OCI-LY7 (cell line): ENCODE measurements around the gene TGFBR3. TPM values are rescaled to one million over a fixed set of nuclear protein-coding genes. Genes with fewer than 3 reads are reported as not detected.

Source experiments
- BruUV-seq: library from RNA; stranded (reverse); fragments of 400-500 nt; replicated peaks from 2 replicates; lab custom pipeline; 2021; lab: Mats Ljungman, UMichigan
- CTCF ChIA-PET: fragments of 300-600 bp; sonication (Branson Sonifier 250); formaldehyde crosslinking; loops from one replicate; lab custom pipeline; 2022; ENCODE audit warnings: antibody characterized with exemption; ENCODE audit not compliant: unreplicated experiment; lab: Charles Lee
- POLR2A ChIA-PET: fragments of 300-600 bp; sonication (Branson Sonifier 250); formaldehyde crosslinking; loops from one replicate; lab custom pipeline; 2022; ENCODE audit warnings: antibody characterized with exemption; lab: Charles Lee
- DNase-seq: peaks from one replicate; pipeline ENCODE4 v3.0.0-alpha.2; 2015; ENCODE audit warnings: low spot score
- H2AFZ ChIP-seq: fragments of 200-600 bp; sonication (generic), shearing (Covaris generic); 2 replicates; pipeline ENCODE4 v1.6.1; 2014; ENCODE audit warnings: mild to moderate bottlenecking, antibody characterized with exemption, low read length, moderate library complexity
- H3K27ac ChIP-seq: fragments of 200-600 bp; sonication (generic); 2 replicates; pipeline ENCODE4 v1.5.1; 2014; ENCODE audit warnings: mixed run types, low read depth, mild to moderate bottlenecking, moderate library complexity, low read length, inconsistent platforms; ENCODE audit not compliant: poor library complexity, severe bottlenecking
- H3K36me3 ChIP-seq: fragments of 200-600 bp; sonication (generic); 2 replicates; pipeline ENCODE4 v1.6.1; 2014; ENCODE audit warnings: mild to moderate bottlenecking, antibody characterized with exemption, low read length, moderate library complexity, mixed read lengths; ENCODE audit not compliant: insufficient read depth
- H3K4me1 ChIP-seq: fragments of 200-600 bp; sonication (generic); 2 replicates; pipeline ENCODE4 v1.5.1; 2014; ENCODE audit warnings: mild to moderate bottlenecking, low read length; ENCODE audit not compliant: insufficient read depth, poor library complexity, severe bottlenecking
- H3K4me2 ChIP-seq: fragments of 200-600 bp; sonication (generic); 2 replicates; pipeline ENCODE4 v1.6.1; 2014; ENCODE audit warnings: mild to moderate bottlenecking, low read length
- H3K4me3 ChIP-seq: fragments of 200-600 bp; sonication (generic); 2 replicates; pipeline ENCODE4 v1.5.1; 2014; ENCODE audit warnings: mild to moderate bottlenecking, low read depth, low read length; ENCODE audit not compliant: poor library complexity, severe bottlenecking
- H3K79me2 ChIP-seq: fragments of 200-600 bp; sonication (generic); 2 replicates; pipeline ENCODE4 v1.6.1; 2016; ENCODE audit warnings: low read depth, mild to moderate bottlenecking, low read length, moderate library complexity, mixed read lengths; ENCODE audit not compliant: insufficient read depth
- H3K9me2 ChIP-seq: fragments of 200-600 bp; sonication (generic); 2 replicates; pipeline ENCODE4 v1.6.1; 2016; ENCODE audit warnings: mild to moderate bottlenecking, low read length, mixed read lengths; ENCODE audit not compliant: insufficient read depth
- H3K9me3 ChIP-seq: fragments of 200-600 bp; sonication (generic); 2 replicates; pipeline ENCODE4 v1.6.1; 2014; ENCODE audit warnings: mild to moderate bottlenecking, mixed run types, low read length, mixed read lengths
- H4K20me1 ChIP-seq: fragments of 200-600 bp; sonication (generic); 2 replicates; pipeline ENCODE4 v1.6.1; 2014; ENCODE audit warnings: mild to moderate bottlenecking, antibody characterized with exemption, low read length, moderate library complexity, mixed read lengths; ENCODE audit not compliant: insufficient read depth
- CTCF ChIP-seq: fragments of 200-600 bp; sonication (generic); conservative IDR thresholded peaks from 2 replicates; pipeline ENCODE4 v1.5.1; 2014; ENCODE audit warnings: mild to moderate bottlenecking, antibody characterized with exemption, low read length, moderate library complexity, mixed read lengths
- EZH2phosphoT487 ChIP-seq: fragments of 200-600 bp; sonication (generic); IDR thresholded peaks from 2 replicates; pipeline ENCODE4 v1.6.1; 2018; ENCODE audit warnings: low read depth, borderline replicate concordance, mild to moderate bottlenecking, mixed run types, antibody characterized with exemption, low read length, moderate library complexity, mixed read lengths
- intact Hi-C: fragments of 100-400 bp; cut with micrococcal nuclease; formaldehyde crosslinking; loops from one replicate; pipeline ENCODE4 v1.10.0; 2022; ENCODE audit not compliant: unreplicated experiment
- total RNA-seq, 2 experiments: library from RNA; depleted of rRNA in 1 of 2; stranded (reverse); fragments of >200 nt in 1 of 2; shearing (Covaris generic) in 1 of 2; gene quantifications; 2 replicates each; pipeline ENCODE4 v1.2.3, GENCODE V29; 2014 to 2022

TGFBR3 gene
- total RNA-seq, 2 experiments from 2014 or later, result not detected

- no TSS peak for BruUV-seq
- Histone ChIP-seq H4K20me1 (no peaks in the 10 kb centered on the region), H3K4me2 (no peak overlapping the region), H3K9me2 (no peaks in the 10 kb centered on the region), H3K4me1 (no peaks in the 10 kb centered on the region), H3K27ac (no peak overlapping the region), H3K79me2 (no peaks in the 10 kb centered on the region), H2AFZ (no peak overlapping the region), H3K4me3 (no peak overlapping the region), H3K36me3 (no peaks in the 10 kb centered on the region), H3K9me3 (no peaks in the 10 kb centered on the region)
- no peak for DNase-seq
- intact Hi-C loops, result loop anchor here (5.0 to 10.0 kb wide), 2 partner anchors 416 to 523 kb away; partner anchors contain the start of gene HFM1
- CTCF ChIA-PET, result no interaction called here
- POLR2A ChIA-PET, result no interaction called here
- TF ChIP-seq EZH2phosphoT487, result no peak
- no peak for TF ChIP-seq CTCF
Measured at GRCh38 chr1:91928026-91928425, 42.1 kb upstream of the TGFBR3 start.

GRCh38 chr1:91925644-91926435 is 39.9 kb upstream of the TGFBR3 start:
- intact Hi-C loops, result loop anchor here (5.0 to 10.0 kb wide), 2 partner anchors 414 to 521 kb away; partner anchors contain the start of gene HFM1
- H3K79me2 ChIP-seq, result no peaks in the 10 kb centered on the region
- H3K9me3 ChIP-seq, result no peaks in the 10 kb centered on the region
- H3K4me3 ChIP-seq, result no peak overlapping the region
- H3K9me2 ChIP-seq, result no peaks in the 10 kb centered on the region
- no peaks in the 10 kb centered on the region for H4K20me1 ChIP-seq
- DNase-seq, result no peak
- no peak overlapping the region for H3K27ac ChIP-seq
- ChIA-PET CTCF (no interaction called here), POLR2A (no interaction called here)
- H3K4me1 ChIP-seq, result no peaks in the 10 kb centered on the region
- BruUV-seq, result no TSS peak
- no peak overlapping the region for H3K4me2 ChIP-seq
- no peak overlapping the region for H2AFZ ChIP-seq
- TF ChIP-seq EZH2phosphoT487 (no peak), CTCF (no peak)
- no peaks in the 10 kb centered on the region for H3K36me3 ChIP-seq

DNA sequence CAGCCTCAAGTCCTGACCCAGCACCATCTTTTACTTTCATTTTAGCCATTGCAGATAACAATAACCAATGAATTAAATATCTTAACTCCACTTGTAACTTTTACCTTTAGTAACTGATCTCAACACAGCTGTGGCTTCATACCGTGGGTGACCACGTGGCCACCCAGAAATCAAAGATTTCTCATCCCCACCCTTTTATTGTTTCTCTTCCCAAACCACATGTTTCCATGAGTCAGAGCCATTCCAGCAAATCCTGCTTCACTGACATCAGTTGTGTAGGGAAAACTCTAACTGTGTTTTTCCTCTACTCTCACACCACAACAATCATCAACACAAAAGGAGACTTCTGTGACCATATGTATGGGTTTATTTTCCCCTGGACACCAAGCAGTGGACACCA is 38.2 kb upstream of the TGFBR3 start:
- no peaks in the 10 kb centered on the region for H4K20me1 ChIP-seq
- intact Hi-C loops, result loop anchor here (10.0 kb wide), 1 partner anchor 519 kb away; the partner anchor contains the start of gene HFM1
- H2AFZ ChIP-seq, result no peak overlapping the region
- no peak for DNase-seq
- H3K4me3 ChIP-seq, result no peak overlapping the region
- TF ChIP-seq EZH2phosphoT487 (no peak), CTCF (no peak)
- POLR2A ChIA-PET, result no interaction called here
- H3K9me3 ChIP-seq, result no peaks in the 10 kb centered on the region
- CTCF ChIA-PET, result no interaction called here
- BruUV-seq, result no TSS peak
- H3K9me2 ChIP-seq, result no peaks in the 10 kb centered on the region
- H3K27ac ChIP-seq, result no peak overlapping the region
- no peak overlapping the region for H3K4me2 ChIP-seq
- no peaks in the 10 kb centered on the region for H3K79me2 ChIP-seq
- H3K36me3 ChIP-seq, result no peaks in the 10 kb centered on the region
- H3K4me1 ChIP-seq, result no peaks in the 10 kb centered on the region
